Spleen (tissue), 11 donors: ENCODE results near the gene MTA1. TPM values are rescaled to one million over a fixed set of nuclear protein-coding genes. Genes with fewer than 3 reads are reported as not detected.
A peak's percentile ranks its signal among the peaks of the same experiment; 100 is the strongest.

Experiments used
- DNase-seq: peaks from one replicate; pipeline ENCODE4 v3.0.0-alpha.2; 2020
- H3K27ac ChIP-seq, 8 donors: fragments of 200-600 bp; sonication (generic) in 7 of 8; 1 replicate in 4 of 8; 2 replicates in 4 of 8; pipeline versions ENCODE4 v1.5.0 to v1.8.0; 2016 to 2021; ENCODE audit warnings: inconsistent platforms in 4 of 8, mild to moderate bottlenecking in 4 of 8, moderate library complexity in 1 of 8
- H3K27me3 ChIP-seq, 7 donors: fragments of 200-600 bp; sonication (generic) in 6 of 7; replicated peaks in 1 of 7; 1 replicate in 4 of 7; 2 replicates in 3 of 7; pipeline versions ENCODE4 v1.5.0 to v1.8.0; 2016 to 2021; ENCODE audit warnings: inconsistent platforms in 3 of 7, mild to moderate bottlenecking in 1 of 7
- H3K36me3 ChIP-seq, 6 donors: fragments of 200-600 bp; sonication (generic) in 5 of 6; 1 replicate in 4 of 6; 2 replicates in 2 of 6; pipeline versions ENCODE4 v1.5.0 to v1.8.0; 2016 to 2021; ENCODE audit warnings: inconsistent platforms in 2 of 6
- H3K4me1 ChIP-seq, 6 donors: fragments of 200-600 bp; sonication (generic) in 5 of 6; 1 replicate in 3 of 6; 2 replicates in 3 of 6; pipeline versions ENCODE4 v1.5.0 to v1.8.0; 2016 to 2021; ENCODE audit warnings: inconsistent platforms in 3 of 6
- H3K4me3 ChIP-seq, 8 donors: fragments of 200-600 bp; sonication (generic) in 7 of 8; 1 replicate in 4 of 8; 2 replicates in 4 of 8; pipeline versions ENCODE4 v1.5.0 to v1.8.0; 2016 to 2021; ENCODE audit warnings: inconsistent platforms in 4 of 8, mild to moderate bottlenecking in 4 of 8, moderate library complexity in 2 of 8
- H3K9me3 ChIP-seq, 8 donors: fragments of 200-600 bp; sonication (generic) in 7 of 8; 1 replicate in 4 of 8; 2 replicates in 4 of 8; pipeline versions ENCODE4 v1.5.0 to v1.8.0; 2016 to 2021; ENCODE audit warnings: inconsistent platforms in 4 of 8
- CTCF ChIP-seq, 11 experiments: fragments of 200-600 bp in 7 of 11; fragments of 450-650 bp in 4 of 11; sonication (generic) in 4 of 11; IDR thresholded peaks in 8 of 11; conservative IDR thresholded peaks in 3 of 11; 1 replicate in 7 of 11; 2 replicates in 4 of 11; pipeline versions ENCODE4 v1.4.0 to v1.8.0; 2016 to 2021; ENCODE audit warnings: antibody characterized with exemption in 11 of 11, inconsistent platforms in 4 of 11, mild to moderate bottlenecking in 1 of 11
- POLR2A ChIP-seq, 3 donors: fragments of 450-650 bp; IDR thresholded peaks; one replicate each; pipeline ENCODE4 v1.5.1; 2017; ENCODE audit warnings: antibody characterized with exemption in 3 of 3, mild to moderate bottlenecking in 1 of 3
- POLR2AphosphoS5 ChIP-seq, 3 donors: sonication (generic); formaldehyde crosslinking; IDR thresholded peaks; one replicate each; pipeline ENCODE4 v1.5.1; 2017; ENCODE audit warnings: antibody characterized with exemption in 3 of 3
- WGBS, 5 donors: extraction: QIAGEN DNeasy Blood & Tissue Kit in 3 of 5; methylation state at CpG; one replicate each; pipeline versions ENCODE4 v1.1.5 to v1.1.7; 2013 to 2018; 5-methylcytosine and 5-hydroxymethylcytosine counted together
- intact Hi-C: fragments of 100-400 bp; cut with DNase I; formaldehyde crosslinking; loops from one replicate; pipeline ENCODE4 v1.15.0; 2023; ENCODE audit warnings: low total_unique reads
- polyA plus RNA-seq, 3 donors: library from polyadenylated mRNA; stranded (reverse); fragments of 200-250 nt; gene quantifications; one replicate each; pipeline ENCODE4 v1.2.1, GENCODE V29; 2013
- total RNA-seq, 7 donors: library from RNA; depleted of rRNA in 3 of 7; stranded (reverse); fragments of >200 nt in 3 of 7; fragmentation: NEBNext Ultra II Directional in 4 of 7; extraction: Animal tissue kit (Norgen Biotek cat#: 25700) in 4 of 7; gene quantifications; one replicate each; pipeline versions ENCODE4 v1.1.0 to v1.2.1, GENCODE V29; 2016 to 2021
- donor health status: healthy with polysubstance abuse.
- donor health status: DM: no; HTN: no; CAD: no; lungs with moderate emphysema.
- donor health status: DM: no; HTN: no; CAD: no.
- donor health status: Bipolar disorder and iron deficiency.
- donor health status: healthy.
- donor health status: DM: no; HTN: no; CAD: no.
- donor health status: DM: yes; HTN: yes; CAD: no.

Gene MTA1
- total and polyA plus RNA-seq, 10 donors, result 33.0 to 128 (median 78.2) TPM

GRCh38 chr14:105448706-105449111, 29.1 kb downstream of the MTA1 start:
- no peaks in the 10 kb centered on the region for H3K27me3 ChIP-seq
- no peaks in the 10 kb centered on the region for H3K9me3 ChIP-seq
- intact Hi-C loops, result no loop called here
- peak; percentile 51 to 76 (median 66) for TF ChIP-seq POLR2AphosphoS5 (IDR thresholded peaks at IDR 0.05)
- TF ChIP-seq POLR2A (IDR thresholded peaks at IDR 0.05), result no peak
- TF ChIP-seq CTCF (IDR thresholded peaks at IDR 0.05 in 8 of 11, conservative IDR thresholded peaks at IDR 0.05 in 3 of 11), result peak; percentile 50 to 97 (median 90)
- peak; percentile 90 for DNase-seq
- WGBS, 5 donors, result 37 to 66% (median 52%) methylated on average over 7 to 16 of the region's 16 CpGs; no CpG with 5 or more reads in 1 of the 5 donors
- peaks cover 0 to 71% (median 32%) of the 10 kb centered on the region in 6 donors for H3K36me3 ChIP-seq
- peak overlapping the region in 2 of 8 donors; percentile 14 to 16 for H3K27ac ChIP-seq
- H3K4me3 ChIP-seq, result no peak overlapping the region
- H3K4me1 ChIP-seq, result peaks cover 4 to 19% (median 12%) of the 10 kb centered on the region in 6 donors

- Histone ChIP-seq H3K4me1 (peaks cover 4 to 19% (median 12%) of the 10 kb centered on the region in 6 donors), H3K4me3 (no peak overlapping the region), H3K27ac (no peak overlapping the region), H3K27me3 (no peaks in the 10 kb centered on the region), H3K9me3 (no peaks in the 10 kb centered on the region), H3K36me3 (peaks cover 0 to 79% (median 40%) of the 10 kb centered on the region in 6 donors)
- intact Hi-C loops, result no loop called here
- no peak for DNase-seq
- WGBS, 5 donors, result 85 to 92% (median 92%) methylated on average over 20 to 47 of the region's 47 CpGs
- no peak for TF ChIP-seq POLR2A (IDR thresholded peaks at IDR 0.05)
- no peak for TF ChIP-seq CTCF (IDR thresholded peaks at IDR 0.05 in 8 of 11, conservative IDR thresholded peaks at IDR 0.05 in 3 of 11)
- TF ChIP-seq POLR2AphosphoS5 (IDR thresholded peaks at IDR 0.05), result no peak
Measured at GRCh38 chr14:105449276-105450122, 29.9 kb downstream of the MTA1 start.

GRCh38 chr14:105450123-105450505, 30.5 kb downstream of the MTA1 start:
- H3K27me3 ChIP-seq, result no peaks in the 10 kb centered on the region
- peaks cover 0 to 85% (median 46%) of the 10 kb centered on the region in 6 donors for H3K36me3 ChIP-seq
- intact Hi-C loops, result no loop called here
- WGBS, 5 donors, result 84 to 94% (median 88%) methylated on average over 16 to 22 of the region's 22 CpGs
- H3K9me3 ChIP-seq, result no peaks in the 10 kb centered on the region
- TF ChIP-seq CTCF (IDR thresholded peaks at IDR 0.05 in 8 of 11, conservative IDR thresholded peaks at IDR 0.05 in 3 of 11), result no peak
- TF ChIP-seq POLR2AphosphoS5 (IDR thresholded peaks at IDR 0.05), result peak in 1 of 3 donors; percentile 9
- H3K4me3 ChIP-seq, result no peak overlapping the region
- H3K27ac ChIP-seq, result no peak overlapping the region
- DNase-seq, result no peak
- peaks cover 4 to 19% (median 12%) of the 10 kb centered on the region in 6 donors for H3K4me1 ChIP-seq
